ENCODE results near the gene MEF2C. TPM values are rescaled to one million over a fixed set of nuclear protein-coding genes. Genes with fewer than 3 reads are reported as not detected.

The MEF2C gene
- total RNA-seq, 4 donors from 2014 or later: 45.6 to 92.0 (median 54.4) TPM

DNA sequence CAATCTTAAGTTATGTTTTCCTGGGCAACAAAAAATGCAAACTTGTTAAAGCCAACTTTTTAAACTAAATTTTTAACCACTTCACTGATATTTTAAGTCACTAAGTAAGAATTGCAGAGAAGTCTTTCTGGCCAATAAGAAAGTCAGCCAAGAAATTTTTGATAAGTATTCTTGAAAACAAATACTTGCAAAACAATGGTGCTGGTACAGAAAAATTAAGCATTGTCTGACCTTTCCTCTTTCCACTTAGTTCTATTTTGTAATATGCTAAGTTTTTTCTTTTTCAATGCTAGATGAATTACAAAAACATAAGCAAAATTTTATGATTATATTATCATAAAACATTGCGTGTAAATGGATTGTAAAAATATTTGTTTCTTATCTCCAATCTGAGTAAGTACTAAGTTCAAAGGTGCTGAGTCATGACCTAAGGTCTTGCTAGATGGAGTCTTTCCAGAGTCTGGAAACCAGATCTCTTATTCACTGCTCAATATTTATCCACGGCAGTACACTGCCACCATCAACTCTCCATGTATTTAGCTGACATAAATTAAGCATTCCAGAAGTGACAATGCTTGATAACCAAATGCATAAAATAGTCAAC, 139.7 kb downstream of the MEF2C start:
- TF ChIP-seq, protein P1, sequence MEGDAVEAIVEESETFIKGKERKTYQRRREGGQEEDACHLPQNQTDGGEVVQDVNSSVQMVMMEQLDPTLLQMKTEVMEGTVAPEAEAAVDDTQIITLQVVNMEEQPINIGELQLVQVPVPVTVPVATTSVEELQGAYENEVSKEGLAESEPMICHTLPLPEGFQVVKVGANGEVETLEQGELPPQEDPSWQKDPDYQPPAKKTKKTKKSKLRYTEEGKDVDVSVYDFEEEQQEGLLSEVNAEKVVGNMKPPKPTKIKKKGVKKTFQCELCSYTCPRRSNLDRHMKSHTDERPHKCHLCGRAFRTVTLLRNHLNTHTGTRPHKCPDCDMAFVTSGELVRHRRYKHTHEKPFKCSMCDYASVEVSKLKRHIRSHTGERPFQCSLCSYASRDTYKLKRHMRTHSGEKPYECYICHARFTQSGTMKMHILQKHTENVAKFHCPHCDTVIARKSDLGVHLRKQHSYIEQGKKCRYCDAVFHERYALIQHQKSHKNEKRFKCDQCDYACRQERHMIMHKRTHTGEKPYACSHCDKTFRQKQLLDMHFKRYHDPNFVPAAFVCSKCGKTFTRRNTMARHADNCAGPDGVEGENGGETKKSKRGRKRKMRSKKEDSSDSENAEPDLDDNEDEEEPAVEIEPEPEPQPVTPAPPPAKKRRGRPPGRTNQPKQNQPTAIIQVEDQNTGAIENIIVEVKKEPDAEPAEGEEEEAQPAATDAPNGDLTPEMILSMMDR (IDR thresholded peaks at IDR 0.05; ENCODE audit: low read depth): no peak

DNA sequence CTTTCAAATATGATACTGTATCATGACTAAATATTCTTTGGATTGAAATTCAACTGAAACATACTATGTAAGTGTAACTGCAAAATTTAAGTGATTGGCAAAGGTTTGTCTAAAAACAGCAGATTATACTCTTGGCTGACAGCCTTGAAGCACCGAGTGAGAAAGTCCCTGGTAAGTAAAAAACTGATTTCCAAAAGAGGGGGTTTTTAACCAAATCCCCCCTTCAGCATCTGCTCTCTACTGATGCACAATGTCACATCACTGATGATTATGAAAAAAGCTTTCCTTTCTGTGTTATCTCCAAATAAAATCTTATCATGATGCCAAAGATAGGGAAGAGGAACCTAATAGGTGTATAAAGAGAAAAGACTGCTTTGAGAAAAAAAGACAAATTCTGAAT, 141.0 kb downstream of the MEF2C start:
- TF ChIP-seq, protein P1 (IDR thresholded peaks at IDR 0.05; ENCODE audit: low read depth): no peak

DNA sequence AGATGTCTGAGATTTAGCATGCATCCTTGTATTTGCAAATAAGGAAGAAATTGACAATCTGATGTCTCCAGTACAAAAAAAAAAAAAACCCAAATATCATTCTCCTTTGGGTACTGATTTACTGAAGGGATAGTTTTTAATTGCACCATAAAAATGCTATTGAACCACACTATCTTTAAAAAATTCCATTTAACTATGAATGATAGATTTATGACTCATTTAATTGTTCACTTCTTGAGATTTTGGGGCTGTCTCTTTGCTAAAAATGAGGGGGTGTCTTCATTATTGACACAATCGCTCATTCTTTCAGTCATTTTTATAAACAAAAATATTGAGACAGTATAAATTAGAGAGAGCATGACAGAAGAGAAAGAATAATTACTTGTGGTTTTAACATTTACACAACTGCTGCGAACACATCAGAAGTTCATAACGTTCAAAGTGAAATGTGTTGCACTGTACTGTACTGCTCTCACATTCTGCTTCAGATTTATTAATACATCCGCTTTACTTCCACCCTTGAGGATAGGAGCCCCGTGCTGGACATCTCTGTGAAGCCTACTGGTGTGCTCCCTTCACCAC, 142.3 kb downstream of the MEF2C start:
- TF ChIP-seq, protein P1 (IDR thresholded peaks at IDR 0.05; ENCODE audit: low read depth): no peak

DNA sequence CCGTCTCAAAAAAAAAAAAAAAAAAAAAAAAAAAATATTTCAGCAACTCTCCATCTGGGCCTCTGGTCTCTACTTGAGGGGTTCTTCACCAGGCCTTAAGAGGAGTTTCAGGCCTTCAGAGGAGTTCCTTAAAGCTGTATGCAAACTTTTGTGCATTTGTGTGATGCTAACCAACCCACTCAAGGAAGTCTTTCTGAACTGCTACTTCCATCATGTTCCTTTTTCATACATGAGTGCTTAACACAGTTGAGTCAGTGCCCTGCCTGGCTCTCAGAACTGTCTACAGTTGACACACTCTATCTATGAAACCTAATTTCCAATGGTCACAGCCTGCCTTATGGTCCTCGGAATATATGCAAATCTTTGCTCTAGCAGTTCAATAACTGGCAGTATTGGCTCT, 146.5 kb downstream of the MEF2C start:
- TF ChIP-seq, protein P1 (IDR thresholded peaks at IDR 0.05; ENCODE audit: low read depth): no peak

DNA sequence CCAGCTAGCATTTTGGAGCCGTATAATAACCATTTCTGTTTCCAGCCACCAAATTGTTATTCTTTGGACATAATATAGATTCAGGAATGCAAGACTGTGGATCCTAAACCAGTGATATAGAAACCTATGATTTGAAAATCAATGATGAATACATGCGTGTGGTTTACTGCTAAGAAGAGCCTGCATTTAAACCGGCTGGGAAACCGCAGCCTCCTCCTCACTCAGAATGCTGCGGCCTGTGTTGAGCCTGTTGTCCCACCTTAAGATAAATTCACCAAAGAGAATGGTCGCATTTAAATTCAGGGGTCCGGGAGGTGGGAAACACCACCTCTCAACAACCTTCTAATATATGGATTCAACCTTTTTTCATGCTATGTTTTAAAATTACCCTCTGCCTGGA, 148.0 kb downstream of the MEF2C start:
- TF ChIP-seq, protein P1 (IDR thresholded peaks at IDR 0.05; ENCODE audit: low read depth): no peak

DNA sequence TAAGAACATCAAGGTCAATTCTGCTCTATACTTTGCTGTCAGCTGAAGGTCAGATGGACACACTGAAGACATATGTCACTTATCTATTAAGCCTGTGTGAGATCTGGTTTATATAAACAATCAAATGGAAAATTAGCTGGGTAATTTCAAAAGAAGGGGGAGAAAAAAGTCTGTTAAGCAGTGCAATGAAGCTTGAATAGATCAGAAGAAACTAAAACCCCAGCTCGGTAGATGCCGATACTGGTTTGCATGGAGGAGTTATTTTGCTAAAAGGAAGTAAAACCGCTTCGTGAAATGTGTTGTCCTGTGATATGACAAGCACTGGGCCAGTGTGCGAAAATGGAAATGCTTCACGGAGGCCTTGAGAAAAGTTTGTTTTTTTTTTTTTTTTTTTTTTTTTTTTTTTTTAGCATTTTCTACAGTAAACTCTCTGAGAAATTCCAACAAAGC, 148.8 kb downstream of the MEF2C start:
- TF ChIP-seq, protein P1 (IDR thresholded peaks at IDR 0.05; ENCODE audit: low read depth): no peak

DNA sequence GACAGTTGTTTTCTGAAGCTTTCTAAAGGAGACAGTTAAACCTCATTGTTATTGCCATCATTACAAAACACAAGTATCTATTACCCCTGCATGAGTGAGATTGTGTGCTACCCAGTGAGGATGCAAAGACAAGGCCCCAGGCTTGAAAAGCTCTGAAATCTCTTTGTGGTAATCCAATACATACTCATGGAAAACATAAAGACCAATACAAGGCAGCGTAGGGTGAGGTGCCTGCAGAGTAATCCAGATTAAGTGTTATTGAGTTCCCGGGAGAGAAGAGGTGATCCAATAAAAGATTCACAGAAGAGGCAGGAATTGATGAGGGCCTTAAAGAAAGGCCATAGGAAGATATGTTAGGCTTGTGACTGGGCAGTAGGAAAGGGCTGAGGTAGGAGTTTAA, 150.1 kb downstream of the MEF2C start:
- TF ChIP-seq, protein P1 (IDR thresholded peaks at IDR 0.05; ENCODE audit: low read depth): no peak

Measured in subcutaneous adipose tissue (tissue), 4 donors.